ENCODE measurements around the gene UBE4B. TPM values are rescaled to one million over a fixed set of nuclear protein-coding genes. Genes with fewer than 3 reads are reported as not detected.

Gene UBE4B
- total RNA-seq, 1 donor from 2014 or later, result 66.7 TPM

- no peaks in the 10 kb centered on the region for H3K27me3 Mint-ChIP-seq (ENCODE audit: insufficient read depth, low read depth)
- no peaks in the 10 kb centered on the region for H3K9me3 ChIP-seq (ENCODE audit: low read depth)
- no peak overlapping the region for H3K4me3 Mint-ChIP-seq
- H3K36me3 ChIP-seq, result peaks cover 5% of the 10 kb centered on the region
- no peak overlapping the region for H3K4me3 ChIP-seq
- H3K27me3 ChIP-seq, result no peaks in the 10 kb centered on the region
- H3K79me2 ChIP-seq (ENCODE audit: low read depth), result peaks cover 29% of the 10 kb centered on the region
- no peaks in the 10 kb centered on the region for H3K9me3 Mint-ChIP-seq
- H3K4me2 ChIP-seq, result no peak overlapping the region
- no peak overlapping the region for H3K27ac ChIP-seq
- H3K9ac ChIP-seq, result no peak overlapping the region
- no peaks in the 10 kb centered on the region for H3K4me1 ChIP-seq
- no peak overlapping the region for H2AFZ ChIP-seq (replicated peaks)
- H3K36me3 Mint-ChIP-seq, result peaks cover 25% of the 10 kb centered on the region
- DNase-seq (ENCODE audit: low spot score), result no peak
- H4K20me1 ChIP-seq (ENCODE audit: low read depth), result peaks cover 8% of the 10 kb centered on the region
- peaks cover 7% of the 10 kb centered on the region for H3K4me1 Mint-ChIP-seq
- H3F3A ChIP-seq (ENCODE audit: low read depth), result no peaks in the 10 kb centered on the region
- no peak for TF ChIP-seq EZH2phosphoT487 (IDR thresholded peaks at IDR 0.05)
- no peak for TF ChIP-seq EZH2 (IDR thresholded peaks at IDR 0.05)
- no peak for TF ChIP-seq CTCF (IDR thresholded peaks at IDR 0.05)
- H3K27ac Mint-ChIP-seq, result no peak overlapping the region
These were observed 45.7 kb downstream of the UBE4B start for GRCh38 chr1:10078494-10078893.

DNA sequence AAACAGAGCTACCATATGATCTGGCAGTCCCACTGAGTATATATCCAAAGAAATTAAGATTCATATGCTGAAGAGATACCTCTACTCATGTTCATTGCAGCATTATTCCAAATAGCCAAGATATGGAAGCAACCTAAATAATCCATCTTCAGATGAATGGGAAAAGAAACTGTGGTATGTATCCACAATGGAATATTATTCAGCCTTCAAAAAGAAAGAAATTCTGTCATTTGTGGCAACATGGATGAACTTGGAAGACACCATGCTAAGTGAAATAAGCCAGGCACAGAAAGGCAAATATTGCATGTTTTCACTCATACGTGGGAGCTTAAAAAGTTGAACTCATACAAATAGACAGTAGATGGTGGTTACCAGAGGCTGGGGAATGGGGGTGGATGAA lies 47.8 kb downstream of the UBE4B start:
- Histone ChIP-seq H3K27me3 (no peaks in the 10 kb centered on the region), H3K9me3 (ENCODE audit: low read depth) (no peaks in the 10 kb centered on the region), H3K36me3 (peaks cover 5% of the 10 kb centered on the region), H3F3A (ENCODE audit: low read depth) (no peaks in the 10 kb centered on the region), H3K79me2 (ENCODE audit: low read depth) (peaks cover 35% of the 10 kb centered on the region), H4K20me1 (ENCODE audit: low read depth) (peaks cover 13% of the 10 kb centered on the region), H3K4me1 (no peaks in the 10 kb centered on the region), H3K27ac (no peak overlapping the region), H3K9ac (no peak overlapping the region), H2AFZ (replicated peaks) (no peak overlapping the region), H3K4me3 (no peak overlapping the region), H3K4me2 (no peak overlapping the region)
- Mint-ChIP-seq H3K4me3 (no peak overlapping the region), H3K27ac (no peak overlapping the region), H3K36me3 (peaks cover 20% of the 10 kb centered on the region), H3K9me3 (no peaks in the 10 kb centered on the region), H3K4me1 (peaks cover 4% of the 10 kb centered on the region), H3K27me3 (ENCODE audit: insufficient read depth, low read depth) (no peaks in the 10 kb centered on the region)
- no peak for TF ChIP-seq EZH2phosphoT487 (IDR thresholded peaks at IDR 0.05)
- TF ChIP-seq CTCF (IDR thresholded peaks at IDR 0.05), result no peak
- TF ChIP-seq EZH2 (IDR thresholded peaks at IDR 0.05), result no peak
- DNase-seq (ENCODE audit: low spot score), result no peak

- no peak overlapping the region for H3K27ac Mint-ChIP-seq
- H3K79me2 ChIP-seq (ENCODE audit: low read depth), result peaks cover 44% of the 10 kb centered on the region
These were observed 50.2 kb downstream of the UBE4B start for GRCh38 chr1:10082785-10083479.

More at GRCh38 chr1:10082785-10083479, 50.2 kb downstream of the UBE4B start:
- Histone ChIP-seq H3F3A (ENCODE audit: low read depth) (no peaks in the 10 kb centered on the region), H3K4me3 (no peak overlapping the region), H3K9ac (no peak overlapping the region), H3K4me2 (no peak overlapping the region), H3K36me3 (peaks cover 5% of the 10 kb centered on the region), H3K4me1 (no peaks in the 10 kb centered on the region), H4K20me1 (ENCODE audit: low read depth) (peaks cover 6% of the 10 kb centered on the region), H3K27me3 (no peaks in the 10 kb centered on the region), H3K27ac (peak overlapping the region; percentile 11), H3K9me3 (ENCODE audit: low read depth) (no peaks in the 10 kb centered on the region), H2AFZ (replicated peaks) (no peak overlapping the region)
- TF ChIP-seq EZH2 (IDR thresholded peaks at IDR 0.05) (no peak), CTCF (IDR thresholded peaks at IDR 0.05) (no peak), EZH2phosphoT487 (IDR thresholded peaks at IDR 0.05) (no peak)
- Mint-ChIP-seq H3K27me3 (ENCODE audit: insufficient read depth, low read depth) (no peaks in the 10 kb centered on the region), H3K36me3 (peaks cover 25% of the 10 kb centered on the region), H3K4me3 (no peak overlapping the region), H3K9me3 (peaks cover 4% of the 10 kb centered on the region), H3K4me1 (peaks cover 4% of the 10 kb centered on the region)
- DNase-seq (ENCODE audit: low spot score), result no peak
